ENCODE results near the gene MYH7.
A peak's percentile ranks its signal among the peaks of the same experiment; 100 is the strongest.

Gene MYH7

DNA sequence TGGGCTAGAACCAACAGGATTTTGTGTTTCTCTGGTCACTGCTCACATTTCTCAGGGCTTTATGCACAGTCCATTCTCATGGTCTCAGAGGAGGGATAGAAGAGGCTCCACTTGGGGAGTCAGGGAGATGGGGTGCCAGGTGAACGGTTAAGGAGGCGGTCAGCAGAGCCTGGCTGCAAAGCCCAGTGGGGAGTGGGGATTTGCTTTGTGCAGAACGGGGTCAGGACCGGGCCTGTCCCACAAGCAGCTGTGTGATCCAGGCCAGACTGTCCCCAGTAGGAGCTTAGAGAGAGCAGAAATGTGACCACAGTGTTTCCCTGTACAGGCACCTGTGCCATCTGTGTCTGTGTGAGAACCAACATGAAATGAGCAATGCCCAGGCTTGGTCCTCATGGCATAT, 54.5 kb downstream of the MYH7 start:
- Histone ChIP-seq H3K27ac (replicated peaks) (no peak overlapping the region), H3K4me3 (replicated peaks; ENCODE audit: insufficient read depth, low read length) (no peak overlapping the region), H3K27me3 (ENCODE audit: insufficient read depth, poor library complexity, severe bottlenecking) (no peaks in the 10 kb centered on the region)
- TF ChIP-seq POLR2AphosphoS5 (IDR thresholded peaks at IDR 0.05; ENCODE audit: low read depth) (no peak), SPI1 (IDR thresholded peaks at IDR 0.05; ENCODE audit: borderline replicate concordance, low read depth) (no peak), GABPA (IDR thresholded peaks at IDR 0.05; ENCODE audit: low read depth) (no peak)
- TF ChIP-seq, protein P1, sequence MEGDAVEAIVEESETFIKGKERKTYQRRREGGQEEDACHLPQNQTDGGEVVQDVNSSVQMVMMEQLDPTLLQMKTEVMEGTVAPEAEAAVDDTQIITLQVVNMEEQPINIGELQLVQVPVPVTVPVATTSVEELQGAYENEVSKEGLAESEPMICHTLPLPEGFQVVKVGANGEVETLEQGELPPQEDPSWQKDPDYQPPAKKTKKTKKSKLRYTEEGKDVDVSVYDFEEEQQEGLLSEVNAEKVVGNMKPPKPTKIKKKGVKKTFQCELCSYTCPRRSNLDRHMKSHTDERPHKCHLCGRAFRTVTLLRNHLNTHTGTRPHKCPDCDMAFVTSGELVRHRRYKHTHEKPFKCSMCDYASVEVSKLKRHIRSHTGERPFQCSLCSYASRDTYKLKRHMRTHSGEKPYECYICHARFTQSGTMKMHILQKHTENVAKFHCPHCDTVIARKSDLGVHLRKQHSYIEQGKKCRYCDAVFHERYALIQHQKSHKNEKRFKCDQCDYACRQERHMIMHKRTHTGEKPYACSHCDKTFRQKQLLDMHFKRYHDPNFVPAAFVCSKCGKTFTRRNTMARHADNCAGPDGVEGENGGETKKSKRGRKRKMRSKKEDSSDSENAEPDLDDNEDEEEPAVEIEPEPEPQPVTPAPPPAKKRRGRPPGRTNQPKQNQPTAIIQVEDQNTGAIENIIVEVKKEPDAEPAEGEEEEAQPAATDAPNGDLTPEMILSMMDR (IDR thresholded peaks at IDR 0.05; ENCODE audit: insufficient read depth, low read length): no peak
- TF ChIP-seq, protein P2, sequence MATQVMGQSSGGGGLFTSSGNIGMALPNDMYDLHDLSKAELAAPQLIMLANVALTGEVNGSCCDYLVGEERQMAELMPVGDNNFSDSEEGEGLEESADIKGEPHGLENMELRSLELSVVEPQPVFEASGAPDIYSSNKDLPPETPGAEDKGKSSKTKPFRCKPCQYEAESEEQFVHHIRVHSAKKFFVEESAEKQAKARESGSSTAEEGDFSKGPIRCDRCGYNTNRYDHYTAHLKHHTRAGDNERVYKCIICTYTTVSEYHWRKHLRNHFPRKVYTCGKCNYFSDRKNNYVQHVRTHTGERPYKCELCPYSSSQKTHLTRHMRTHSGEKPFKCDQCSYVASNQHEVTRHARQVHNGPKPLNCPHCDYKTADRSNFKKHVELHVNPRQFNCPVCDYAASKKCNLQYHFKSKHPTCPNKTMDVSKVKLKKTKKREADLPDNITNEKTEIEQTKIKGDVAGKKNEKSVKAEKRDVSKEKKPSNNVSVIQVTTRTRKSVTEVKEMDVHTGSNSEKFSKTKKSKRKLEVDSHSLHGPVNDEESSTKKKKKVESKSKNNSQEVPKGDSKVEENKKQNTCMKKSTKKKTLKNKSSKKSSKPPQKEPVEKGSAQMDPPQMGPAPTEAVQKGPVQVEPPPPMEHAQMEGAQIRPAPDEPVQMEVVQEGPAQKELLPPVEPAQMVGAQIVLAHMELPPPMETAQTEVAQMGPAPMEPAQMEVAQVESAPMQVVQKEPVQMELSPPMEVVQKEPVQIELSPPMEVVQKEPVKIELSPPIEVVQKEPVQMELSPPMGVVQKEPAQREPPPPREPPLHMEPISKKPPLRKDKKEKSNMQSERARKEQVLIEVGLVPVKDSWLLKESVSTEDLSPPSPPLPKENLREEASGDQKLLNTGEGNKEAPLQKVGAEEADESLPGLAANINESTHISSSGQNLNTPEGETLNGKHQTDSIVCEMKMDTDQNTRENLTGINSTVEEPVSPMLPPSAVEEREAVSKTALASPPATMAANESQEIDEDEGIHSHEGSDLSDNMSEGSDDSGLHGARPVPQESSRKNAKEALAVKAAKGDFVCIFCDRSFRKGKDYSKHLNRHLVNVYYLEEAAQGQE (IDR thresholded peaks at IDR 0.05; ENCODE audit: insufficient replicate concordance, low read depth): no peak
- DNase-seq (ENCODE audit: low read depth in 1 of 2, low spot score in 1 of 2): no peak

DNA sequence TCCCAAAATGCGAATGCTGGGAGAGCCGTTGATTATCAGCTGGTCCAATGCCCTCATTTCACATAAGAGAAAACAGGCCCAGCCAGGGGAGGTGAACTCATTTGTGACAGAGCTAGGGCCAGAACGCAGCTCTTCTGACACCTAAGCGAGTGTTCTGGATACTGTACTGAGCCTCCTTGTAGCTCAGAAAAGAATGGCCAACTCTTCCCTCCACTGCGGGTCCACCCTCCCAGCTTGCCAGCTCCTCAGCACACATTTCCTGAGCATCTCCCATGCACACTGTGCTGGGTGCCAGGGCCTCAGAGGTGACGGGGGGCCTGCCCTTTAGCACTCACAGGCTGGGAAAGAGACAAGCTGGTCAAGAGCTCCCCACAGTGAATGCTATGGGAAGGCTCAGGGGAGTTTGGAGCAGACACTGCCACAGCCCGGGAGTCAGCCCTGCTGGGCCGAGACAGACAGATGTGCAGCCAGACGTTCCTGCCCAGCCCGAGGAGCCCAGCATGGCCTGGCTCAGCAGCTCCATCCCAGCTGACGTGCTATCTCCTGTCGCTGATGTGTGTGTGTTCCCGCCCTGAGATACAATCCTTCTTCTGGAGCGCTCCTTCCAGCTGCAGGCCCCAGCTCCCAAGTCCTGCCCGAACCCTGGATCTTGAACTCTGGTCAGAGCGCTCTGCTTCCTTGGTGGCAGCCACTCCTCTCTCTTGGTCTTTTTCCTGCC, 55.1 kb downstream of the MYH7 start:
- no peak for DNase-seq (ENCODE audit: low read depth in 1 of 2, low spot score in 1 of 2)
- TF ChIP-seq, protein P2 (IDR thresholded peaks at IDR 0.05; ENCODE audit: insufficient replicate concordance, low read depth): no peak
- TF ChIP-seq GABPA (IDR thresholded peaks at IDR 0.05; ENCODE audit: low read depth) (no peak), POLR2AphosphoS5 (IDR thresholded peaks at IDR 0.05; ENCODE audit: low read depth) (no peak), SPI1 (IDR thresholded peaks at IDR 0.05; ENCODE audit: borderline replicate concordance, low read depth) (no peak)
- TF ChIP-seq, protein P1 (IDR thresholded peaks at IDR 0.05; ENCODE audit: insufficient read depth, low read length): no peak
- H3K27me3 ChIP-seq (ENCODE audit: insufficient read depth, poor library complexity, severe bottlenecking): no peaks in the 10 kb centered on the region
- H3K27ac ChIP-seq (replicated peaks): no peak overlapping the region
- H3K4me3 ChIP-seq (replicated peaks; ENCODE audit: insufficient read depth, low read length): no peak overlapping the region

DNA sequence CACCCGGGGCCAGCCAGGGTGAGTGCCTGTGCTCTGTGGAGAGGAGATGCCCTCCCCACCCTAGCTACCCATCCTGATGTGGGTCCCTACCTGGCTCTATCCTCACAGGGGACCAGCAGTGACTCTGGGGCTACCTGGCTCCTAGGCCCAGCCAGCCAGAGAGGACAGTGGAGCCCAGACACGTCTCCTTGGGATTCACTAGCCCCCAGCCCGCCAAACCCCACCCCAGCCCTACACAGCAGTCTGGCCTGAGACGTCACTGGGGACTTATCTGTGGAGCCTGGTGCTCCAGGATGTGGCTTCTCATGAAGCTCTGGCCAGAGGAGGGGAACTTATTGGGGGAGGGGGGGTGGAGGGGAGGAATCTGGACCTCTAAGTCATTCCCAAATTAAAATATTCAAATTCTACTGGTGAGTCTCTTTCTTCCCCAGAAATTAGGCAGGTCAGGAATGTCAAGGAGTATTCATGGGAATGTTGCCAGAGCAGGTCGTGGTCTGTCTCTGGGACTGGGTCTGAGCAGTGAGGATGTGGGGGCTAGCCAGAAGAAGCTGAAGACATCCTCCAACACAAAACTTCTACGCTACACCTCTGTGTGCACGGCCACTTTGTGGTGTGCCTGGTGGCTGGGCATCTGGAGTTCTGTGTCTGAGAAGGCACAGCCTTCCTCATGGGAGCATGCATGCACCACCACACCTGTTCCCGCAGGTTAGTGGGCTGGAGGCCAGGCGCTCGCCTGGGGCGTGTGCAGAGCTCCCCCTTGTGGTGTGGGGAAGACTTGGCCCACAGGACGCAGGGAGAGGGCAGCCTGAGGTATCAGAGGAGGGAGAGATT, 55.9 kb downstream of the MYH7 start:
- H3K27ac ChIP-seq (replicated peaks): no peak overlapping the region
- H3K27me3 ChIP-seq (ENCODE audit: insufficient read depth, poor library complexity, severe bottlenecking): no peaks in the 10 kb centered on the region
- peak; percentile 41 to 43 for DNase-seq (ENCODE audit: low read depth in 1 of 2, low spot score in 1 of 2)
- TF ChIP-seq, protein P2 (IDR thresholded peaks at IDR 0.05; ENCODE audit: insufficient replicate concordance, low read depth): no peak
- TF ChIP-seq, protein P1 (IDR thresholded peaks at IDR 0.05; ENCODE audit: insufficient read depth, low read length): peak; percentile 97
- no peak overlapping the region for H3K4me3 ChIP-seq (replicated peaks; ENCODE audit: insufficient read depth, low read length)

All from HL-60 (cell line).